GM21717 (cell line): Measurements from ENCODE around the gene PLA2G4A.
A peak's percentile ranks its signal among the peaks of the same experiment; 100 is the strongest.

Experiments
- ATAC-seq: cut with Tn5 transposase; IDR thresholded peaks from one replicate; pipeline ENCODE4 v1.9.1; 2021; ENCODE audit warnings: mild to moderate bottlenecking, moderate library complexity; ENCODE audit not compliant: unreplicated experiment

PLA2G4A gene

GRCh38 chr1:186831168-186831567 is 2.4 kb downstream of the PLA2G4A start:
- ATAC-seq, result no peak

- ATAC-seq, result no peak
These were observed 5.7 kb downstream of the PLA2G4A start for GRCh38 chr1:186834399-186834958.

- ATAC-seq, result no peak
These were observed 6.7 kb downstream of the PLA2G4A start for GRCh38 chr1:186835448-186835847.

GRCh38 chr1:186837806-186838205 is 9.1 kb downstream of the PLA2G4A start:
- ATAC-seq, result no peak

GRCh38 chr1:186838380-186839040 is 9.8 kb downstream of the PLA2G4A start:
- no peak for ATAC-seq

GRCh38 chr1:186839041-186839400 is 10.3 kb downstream of the PLA2G4A start:
- ATAC-seq, result no peak

GRCh38 chr1:186841599-186841998 is 12.8 kb downstream of the PLA2G4A start:
- ATAC-seq, result no peak

- no peak for ATAC-seq
These were observed 13.8 kb downstream of the PLA2G4A start for GRCh38 chr1:186842547-186842946.

- ATAC-seq, result no peak
These were observed 14.5 kb downstream of the PLA2G4A start for GRCh38 chr1:186843226-186843625.

GRCh38 chr1:186843931-186844330 is 15.2 kb downstream of the PLA2G4A start:
- no peak for ATAC-seq

- no peak for ATAC-seq
These were observed 16.9 kb downstream of the PLA2G4A start for GRCh38 chr1:186845576-186846210.

- ATAC-seq, result no peak
These were observed 19.9 kb downstream of the PLA2G4A start for GRCh38 chr1:186848509-186849130.

- ATAC-seq, result peak; percentile 97
These were observed 20.5 kb downstream of the PLA2G4A start for GRCh38 chr1:186849271-186849671.

GRCh38 chr1:186849826-186850225 is 21.1 kb downstream of the PLA2G4A start:
- peak; percentile 58 for ATAC-seq

GRCh38 chr1:186854102-186854501 is 25.4 kb downstream of the PLA2G4A start:
- ATAC-seq, result no peak

GRCh38 chr1:186858923-186859322 is 30.2 kb downstream of the PLA2G4A start:
- no peak for ATAC-seq

- ATAC-seq, result no peak
These were observed 31.2 kb downstream of the PLA2G4A start for GRCh38 chr1:186859995-186860394.

GRCh38 chr1:186864296-186864695 is 35.5 kb downstream of the PLA2G4A start:
- no peak for ATAC-seq

- ATAC-seq, result peak; percentile 85
These were observed 36.5 kb downstream of the PLA2G4A start for GRCh38 chr1:186865253-186865652.

- ATAC-seq, result no peak
These were observed 37.1 kb downstream of the PLA2G4A start for GRCh38 chr1:186865857-186866256.

GRCh38 chr1:186869526-186870228 is 40.9 kb downstream of the PLA2G4A start:
- ATAC-seq, result no peak
